IMR-90 (cell line): ENCODE measurements around the gene TGFB1. TPM values are rescaled to one million over a fixed set of nuclear protein-coding genes. Genes with fewer than 3 reads are reported as not detected.

Experiments
- ATAC-seq: fragments of 200-7000 bp; cut with Tn5 transposase; 2 replicates; pipeline ENCODE4 v1.9.1; 2020; ENCODE audit warnings: low read depth, mild to moderate bottlenecking, moderate library complexity
- BruUV-seq: library from RNA; stranded (reverse); fragments of 400-500 nt; replicated peaks from 2 replicates; lab custom pipeline; 2021; lab: Mats Ljungman, UMichigan
- CTCF ChIA-PET: fragments of 300-600 bp; formaldehyde crosslinking; extraction: SDS; loops from one replicate; lab custom pipeline; 2021; ENCODE audit warnings: antibody characterized with exemption; lab: Yijun Ruan, JAX
- POLR2A ChIA-PET: fragments of 300-600 bp; sonication (Branson Sonifier 250); formaldehyde crosslinking; loops from one replicate; lab custom pipeline; 2022; ENCODE audit warnings: antibody characterized with exemption; ENCODE audit not compliant: unreplicated experiment; lab: Charles Lee
- DNase-seq: peaks from one replicate; pipeline ENCODE4 v3.0.0; 2013
- H2AFZ ChIP-seq: replicated peaks from 2 replicates; pipeline ENCODE3; 2013; ENCODE audit warnings: low read length, mild to moderate bottlenecking; ENCODE audit not compliant: poor library complexity
- H2AK5ac ChIP-seq: 2 replicates; pipeline ENCODE4 v1.6.1; 2013; ENCODE audit warnings: low read depth, low read length, inconsistent platforms
- H2AK9ac ChIP-seq: replicated peaks from 2 replicates; pipeline ENCODE3; 2013; ENCODE audit warnings: mild to moderate bottlenecking, low read depth, low read length, moderate library complexity; ENCODE audit not compliant: poor library complexity
- H2BK120ac ChIP-seq: 2 replicates; pipeline ENCODE4 v1.6.1; 2013; ENCODE audit warnings: low read depth, low read length, inconsistent platforms
- H2BK15ac ChIP-seq: 3 replicates; pipeline ENCODE4 v1.6.1; 2013; ENCODE audit warnings: low read depth, low read length, inconsistent platforms
- H2BK20ac ChIP-seq: 2 replicates; pipeline ENCODE4 v1.6.1; 2013; ENCODE audit warnings: low read depth, mild to moderate bottlenecking, inconsistent platforms, low read length, moderate library complexity
- H2BK5ac ChIP-seq: 2 replicates; pipeline ENCODE4 v1.6.1; 2013; ENCODE audit warnings: mild to moderate bottlenecking, low read depth, low read length, inconsistent platforms; ENCODE audit not compliant: poor library complexity, severe bottlenecking
- H3K14ac ChIP-seq: replicated peaks from 2 replicates; pipeline ENCODE4 v1.6.1; 2013; ENCODE audit warnings: low read depth, low read length, inconsistent platforms
- H3K18ac ChIP-seq: 2 replicates; pipeline ENCODE4 v1.6.1; 2013; ENCODE audit warnings: low read depth, low read length, control low read depth
- H3K23ac ChIP-seq: 2 replicates; pipeline ENCODE4 v1.6.1; 2013; ENCODE audit warnings: low read depth, low read length, inconsistent platforms
- H3K27ac ChIP-seq: 2 replicates; pipeline ENCODE4 v1.5.1; 2013; ENCODE audit warnings: mild to moderate bottlenecking, control low read depth, low read length; ENCODE audit not compliant: insufficient read depth
- H3K27me3 ChIP-seq: 2 replicates; pipeline ENCODE4 v1.6.1; 2013; ENCODE audit warnings: low read length; ENCODE audit not compliant: control insufficient read depth, insufficient read depth
- H3K36me3 ChIP-seq: 2 replicates; pipeline ENCODE4 v1.6.1; 2013; ENCODE audit warnings: low read length, mixed read lengths; ENCODE audit not compliant: control insufficient read depth, insufficient read depth
- H3K4ac ChIP-seq: 2 replicates; pipeline ENCODE4 v1.6.1; 2013; ENCODE audit warnings: low read depth, low read length, inconsistent platforms
- H3K4me1 ChIP-seq: 2 replicates; pipeline ENCODE4 v1.6.1; 2013; ENCODE audit warnings: low read length, mixed read lengths; ENCODE audit not compliant: control insufficient read depth, insufficient read depth
- H3K4me2 ChIP-seq: 2 replicates; pipeline ENCODE4 v1.6.1; 2013; ENCODE audit warnings: low read depth, mild to moderate bottlenecking, control low read depth, low read length, moderate library complexity
- H3K4me3 ChIP-seq: 2 replicates; pipeline ENCODE4 v1.5.1; 2013; ENCODE audit warnings: low read depth, mild to moderate bottlenecking, control low read depth, low read length, moderate library complexity; ENCODE audit not compliant: insufficient read depth
- H3K56ac ChIP-seq: 2 replicates; pipeline ENCODE4 v1.6.1; 2013; ENCODE audit warnings: low read length, inconsistent platforms; ENCODE audit not compliant: insufficient read depth; ENCODE audit errors: extremely low read depth
- H3K79me1 ChIP-seq, 2 experiments: 2 replicates each; pipeline ENCODE4 v1.6.1; 2013; ENCODE audit warnings: low read length in 2 of 2, inconsistent platforms in 1 of 2, low read depth in 1 of 2
- H3K9ac ChIP-seq: 2 replicates; pipeline ENCODE4 v1.6.1; 2013; ENCODE audit warnings: low read depth, low read length, control low read depth
- H3K9me1 ChIP-seq: 2 replicates; pipeline ENCODE4 v1.6.1; 2013; ENCODE audit warnings: low read length, inconsistent platforms; ENCODE audit not compliant: insufficient read depth
- H3K9me3 ChIP-seq: 2 replicates; pipeline ENCODE4 v1.6.1; 2013; ENCODE audit warnings: low read length; ENCODE audit not compliant: control insufficient read depth, insufficient read depth
- H4K20me1 ChIP-seq: 2 replicates; pipeline ENCODE4 v1.6.1; 2013; ENCODE audit warnings: low read length, inconsistent platforms; ENCODE audit not compliant: insufficient read depth
- H4K5ac ChIP-seq: 2 replicates; pipeline ENCODE4 v1.6.1; 2013; ENCODE audit warnings: mild to moderate bottlenecking, low read depth, low read length, control low read depth
- H4K8ac ChIP-seq, 2 experiments: 2 replicates each; pipeline ENCODE4 v1.6.1; 2013; ENCODE audit warnings: low read depth in 2 of 2, low read length in 2 of 2, control low read depth in 1 of 2, inconsistent platforms in 1 of 2
- H4K91ac ChIP-seq: 2 replicates; pipeline ENCODE4 v1.6.1; 2013; ENCODE audit warnings: low read depth, low read length, inconsistent platforms; ENCODE audit not compliant: insufficient read depth
- CEBPB ChIP-seq: IDR thresholded peaks from 2 replicates; pipeline ENCODE4 v1.6.1; 2012; ENCODE audit warnings: low read depth, low read length, improper control_type of control experiment
- CHD1 ChIP-seq: IDR thresholded peaks from 2 replicates; pipeline ENCODE4 v1.6.1; 2012; ENCODE audit warnings: low read depth, low read length, improper control_type of control experiment
- FOS ChIP-seq: fragments of 150-350 bp; IDR thresholded peaks from 2 replicates; pipeline ENCODE4 v1.6.1; 2016; ENCODE audit warnings: low read depth, low read length
- MAFK ChIP-seq: IDR thresholded peaks from 2 replicates; pipeline ENCODE4 v1.6.1; 2012; ENCODE audit warnings: low read depth, low read length, improper control_type of control experiment
- MAZ ChIP-seq: IDR thresholded peaks from 2 replicates; pipeline ENCODE4 v1.6.1; 2012; ENCODE audit warnings: low read depth, mild to moderate bottlenecking, low read length, improper control_type of control experiment, moderate library complexity, borderline replicate concordance
- MXI1 ChIP-seq: IDR thresholded peaks from 2 replicates; pipeline ENCODE4 v1.6.1; 2012; ENCODE audit warnings: low read depth, mild to moderate bottlenecking, low read length, moderate library complexity, borderline replicate concordance
- NFE2L2 ChIP-seq: fragments of 150-350 bp; IDR thresholded peaks from 2 replicates; pipeline ENCODE4 v1.6.1; 2016; ENCODE audit warnings: low read depth, mild to moderate bottlenecking, low read length
- POLR2A ChIP-seq: IDR thresholded peaks from 2 replicates; pipeline ENCODE4 v1.6.1; 2012; ENCODE audit warnings: mild to moderate bottlenecking, low read depth, low read length
- RAD21 ChIP-seq: IDR thresholded peaks from 2 replicates; pipeline ENCODE4 v1.6.1; 2012; ENCODE audit warnings: low read length, improper control_type of control experiment
- RCOR1 ChIP-seq: IDR thresholded peaks from 2 replicates; pipeline ENCODE4 v1.6.1; 2012; ENCODE audit warnings: mild to moderate bottlenecking, low read length, improper control_type of control experiment; ENCODE audit not compliant: insufficient replicate concordance
- RFX5 ChIP-seq: IDR thresholded peaks from 2 replicates; pipeline ENCODE4 v1.8.0; 2012; ENCODE audit warnings: low read depth, mild to moderate bottlenecking, low read length, moderate library complexity
- SMC3 ChIP-seq: fragments of 150-350 bp; IDR thresholded peaks from 2 replicates; pipeline ENCODE4 v1.6.1; 2016; ENCODE audit warnings: low read depth, mild to moderate bottlenecking, antibody characterized with exemption, low read length, moderate library complexity
- WGBS, 2 experiments: methylation state at CpG; one replicate each; pipeline versions ENCODE4 v1.1.5 to v1.1.7; 2013; ENCODE audit warnings: missing lambda C conversion rate in 2 of 2; ENCODE audit not compliant: insufficient read length in 1 of 2; ENCODE audit errors: extremely low coverage in 2 of 2; 5-methylcytosine and 5-hydroxymethylcytosine counted together
- dilution Hi-C: fragments of 300-500 bp; cut with HindIII; formaldehyde crosslinking; loops from one replicate; pipeline ENCODE4 v1.14.3; 2018; ENCODE audit warnings: low sequenced_read_pairs; ENCODE audit not compliant: unreplicated experiment
- in situ Hi-C: fragments of 300-500 bp; cut with MboI; formaldehyde crosslinking; loops from 3 replicates; pipeline ENCODE4 v1.14.3; 2019; ENCODE audit warnings: low sequenced_read_pairs, inconsistent platforms, mixed read lengths
- intact Hi-C: fragments of 100-400 bp; cut with micrococcal nuclease; formaldehyde crosslinking; loops from 2 replicates; pipeline ENCODE4 v1.10.0; 2022
- polyA plus RNA-seq, 3 experiments: library from polyadenylated mRNA; depleted of rRNA; stranded (reverse); fragments of >200 nt; gene quantifications; 2 replicates each; pipeline ENCODE4 v1.2.3, GENCODE V29; 2012; ENCODE audit warnings: low replicate concordance in 1 of 3
- total RNA-seq: library from RNA; depleted of rRNA; stranded (reverse); fragments of >200 nt; gene quantifications from 2 replicates; pipeline ENCODE4 v1.2.3, GENCODE V29; 2012
- TF ChIP-seq, protein P1 (sequence below): conservative IDR thresholded peaks from 2 replicates; pipeline ENCODE4 v1.5.1; 2012; ENCODE audit warnings: mild to moderate bottlenecking, low read depth, low read length, improper control_type of control experiment
- TF ChIP-seq, protein P2 (sequence below): fragments of 150-350 bp; IDR thresholded peaks from 2 replicates; pipeline ENCODE4 v1.6.1; 2017; ENCODE audit warnings: mild to moderate bottlenecking, antibody characterized with exemption, low read length, low read depth

The TGFB1 gene
- total and polyA plus RNA-seq, 2 of the 4 experiments (the other 2 are of a cell fraction): 3.2 to 26.7 TPM

DNA sequence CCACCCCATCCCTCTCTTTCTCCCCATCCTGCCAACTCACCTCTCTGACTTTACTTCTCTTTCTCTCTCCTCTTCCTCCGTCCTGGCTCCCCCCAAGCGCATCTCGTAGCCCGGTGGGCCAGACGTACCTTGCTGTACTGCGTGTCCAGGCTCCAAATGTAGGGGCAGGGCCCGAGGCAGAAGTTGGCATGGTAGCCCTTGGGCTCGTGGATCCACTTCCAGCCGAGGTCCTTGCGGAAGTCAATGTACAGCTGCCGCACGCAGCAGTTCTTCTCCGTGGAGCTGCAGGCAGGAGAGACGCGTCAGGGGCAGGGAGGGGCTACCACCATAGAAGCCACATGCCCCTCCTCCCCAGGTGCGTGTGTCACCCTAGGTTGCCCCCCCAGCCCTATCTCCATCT is 21.7 kb downstream of the TGFB1 start:
- Histone ChIP-seq H4K5ac (no peak overlapping the region), H2BK5ac (no peak overlapping the region), H3K9me3 (no peaks in the 10 kb centered on the region), H3K9me1 (peaks cover 14% of the 10 kb centered on the region), H4K8ac (no peak overlapping the region), H4K20me1 (peaks cover 17% of the 10 kb centered on the region), H3K23ac (no peak overlapping the region), H4K91ac (no peak overlapping the region), H3K79me1 (peaks cover 19 to 52% of the 10 kb centered on the region in 2 experiments), H3K36me3 (peaks cover 52% of the 10 kb centered on the region), H2BK15ac (no peak overlapping the region), H3K4ac (no peak overlapping the region), H2BK120ac (no peak overlapping the region), H3K4me2 (no peak overlapping the region), H2BK20ac (no peak overlapping the region), H3K9ac (no peak overlapping the region), H3K14ac (no peak overlapping the region), H3K27ac (no peak overlapping the region), H3K4me1 (peaks cover 17% of the 10 kb centered on the region), H3K56ac (no peak overlapping the region), H2AK5ac (no peak overlapping the region), H3K18ac (no peak overlapping the region), H2AK9ac (no peak overlapping the region), H3K4me3 (no peak overlapping the region), H3K27me3 (no peaks in the 10 kb centered on the region), H2AFZ (no peak overlapping the region)
- no TSS peak for BruUV-seq
- in situ Hi-C loops: no loop called here
- ATAC-seq (no peak), DNase-seq (no peak)
- dilution Hi-C loops: no loop called here
- 95% methylated on average over 7 of the region's 16 CpGs; no CpG with 5 or more reads in 1 of the 2 experiments for WGBS, 2 experiments
- ChIA-PET CTCF (no interaction called here), POLR2A (interaction anchor here (0.6 kb wide), 2 partner anchors 23 to 36 kb away, joined by 3 to 4 read pairs; no protein-coding TSS in a partner anchor)
- intact Hi-C loops: no loop called here
- TF ChIP-seq RFX5 (no peak), MAFK (no peak), RCOR1 (no peak), POLR2A (no peak), MAZ (no peak), CHD1 (no peak), CEBPB (no peak), FOS (no peak), NFE2L2 (no peak), RAD21 (no peak), MXI1 (no peak), SMC3 (no peak)
- TF ChIP-seq, protein P1, sequence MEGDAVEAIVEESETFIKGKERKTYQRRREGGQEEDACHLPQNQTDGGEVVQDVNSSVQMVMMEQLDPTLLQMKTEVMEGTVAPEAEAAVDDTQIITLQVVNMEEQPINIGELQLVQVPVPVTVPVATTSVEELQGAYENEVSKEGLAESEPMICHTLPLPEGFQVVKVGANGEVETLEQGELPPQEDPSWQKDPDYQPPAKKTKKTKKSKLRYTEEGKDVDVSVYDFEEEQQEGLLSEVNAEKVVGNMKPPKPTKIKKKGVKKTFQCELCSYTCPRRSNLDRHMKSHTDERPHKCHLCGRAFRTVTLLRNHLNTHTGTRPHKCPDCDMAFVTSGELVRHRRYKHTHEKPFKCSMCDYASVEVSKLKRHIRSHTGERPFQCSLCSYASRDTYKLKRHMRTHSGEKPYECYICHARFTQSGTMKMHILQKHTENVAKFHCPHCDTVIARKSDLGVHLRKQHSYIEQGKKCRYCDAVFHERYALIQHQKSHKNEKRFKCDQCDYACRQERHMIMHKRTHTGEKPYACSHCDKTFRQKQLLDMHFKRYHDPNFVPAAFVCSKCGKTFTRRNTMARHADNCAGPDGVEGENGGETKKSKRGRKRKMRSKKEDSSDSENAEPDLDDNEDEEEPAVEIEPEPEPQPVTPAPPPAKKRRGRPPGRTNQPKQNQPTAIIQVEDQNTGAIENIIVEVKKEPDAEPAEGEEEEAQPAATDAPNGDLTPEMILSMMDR: no peak
- TF ChIP-seq, protein P2, sequence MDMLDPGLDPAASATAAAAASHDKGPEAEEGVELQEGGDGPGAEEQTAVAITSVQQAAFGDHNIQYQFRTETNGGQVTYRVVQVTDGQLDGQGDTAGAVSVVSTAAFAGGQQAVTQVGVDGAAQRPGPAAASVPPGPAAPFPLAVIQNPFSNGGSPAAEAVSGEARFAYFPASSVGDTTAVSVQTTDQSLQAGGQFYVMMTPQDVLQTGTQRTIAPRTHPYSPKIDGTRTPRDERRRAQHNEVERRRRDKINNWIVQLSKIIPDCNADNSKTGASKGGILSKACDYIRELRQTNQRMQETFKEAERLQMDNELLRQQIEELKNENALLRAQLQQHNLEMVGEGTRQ: no peak
